ENCODE results near the gene RNF169.

- TF ChIP-seq CTCF (IDR thresholded peaks at IDR 0.05; ENCODE audit: low read depth, low read length, missing input control) (no peak), TAF1 (conservative IDR thresholded peaks at IDR 0.05) (no peak), YY1 (IDR thresholded peaks at IDR 0.05) (no peak), RAD21 (IDR thresholded peaks at IDR 0.05) (no peak), FOXA1 (IDR thresholded peaks at IDR 0.05) (no peak), SP1 (IDR thresholded peaks at IDR 0.05) (no peak), MAX (IDR thresholded peaks at IDR 0.05) (no peak), RXRA (IDR thresholded peaks at IDR 0.05) (no peak), ATF3 (IDR thresholded peaks at IDR 0.05) (no peak), ZBTB33 (IDR thresholded peaks at IDR 0.05) (no peak), REST (IDR thresholded peaks at IDR 0.05) (no peak), JUND (IDR thresholded peaks at IDR 0.05) (no peak), GABPA (IDR thresholded peaks at IDR 0.05 in 1 of 2, conservative IDR thresholded peaks at IDR 0.05 in 1 of 2) (no peak)
Observed at GRCh38 chr11:74860743-74861142, 112.1 kb downstream of the RNF169 start.

All from liver (tissue), 3 donors.